CD4-positive, CD25-positive, alpha-beta regulatory T cell (primary cell): ENCODE results near the gene PDZD7. TPM values are rescaled to one million over a fixed set of nuclear protein-coding genes. Genes with fewer than 3 reads are reported as not detected.

ENCODE experiments used
- ATAC-seq, 2 donors: fragments of 150-1000 bp; cut with Tn5 transposase; one replicate each; pipeline ENCODE4 v1.10.0; 2021; ENCODE audit warnings: low read depth in 2 of 2, moderate number of reproducible peaks in 2 of 2, moderate library complexity in 1 of 2
- DNase-seq, 3 donors: peaks; one replicate each; pipeline versions ENCODE4 v3.0.0 to v3.0.0-alpha.2; 2012 to 2022; ENCODE audit warnings: mixed read lengths in 1 of 3
- H3K27ac ChIP-seq: one replicate; pipeline ENCODE4 v1.7.0; 2013; ENCODE audit warnings: mild to moderate bottlenecking, low read length; ENCODE audit not compliant: insufficient read depth, poor library complexity, severe bottlenecking
- H3K27me3 ChIP-seq: one replicate; pipeline ENCODE4 v1.7.0; 2013; ENCODE audit warnings: low read length; ENCODE audit not compliant: control insufficient read depth, insufficient read depth
- H3K36me3 ChIP-seq: one replicate; pipeline ENCODE4 v1.7.0; 2013; ENCODE audit warnings: mild to moderate bottlenecking, low read length, moderate library complexity; ENCODE audit not compliant: control insufficient read depth, insufficient read depth
- H3K4me1 ChIP-seq: 2 replicates; pipeline ENCODE4 v1.7.0; 2013; ENCODE audit warnings: mild to moderate bottlenecking, low read length; ENCODE audit not compliant: insufficient read depth, control insufficient read depth, poor library complexity, severe bottlenecking
- H3K4me3 ChIP-seq: one replicate; pipeline ENCODE4 v1.7.0; 2013; ENCODE audit warnings: low read depth, mild to moderate bottlenecking, low read length, moderate library complexity
- H3K9me3 ChIP-seq, 2 experiments: 1 replicate in 1 of 2; 2 replicates in 1 of 2; pipeline ENCODE4 v1.7.0; 2013; ENCODE audit warnings: low read length in 2 of 2, mild to moderate bottlenecking in 1 of 2, moderate library complexity in 1 of 2; ENCODE audit not compliant: control insufficient read depth in 2 of 2
- H3K27ac Mint-ChIP-seq, 3 donors: one replicate each; pipeline ENCODE4 v1.8.0; 2020 to 2022; ENCODE audit warnings: mild to moderate bottlenecking in 3 of 3, mixed read lengths in 3 of 3, moderate library complexity in 2 of 3
- H3K27me3 Mint-ChIP-seq: one replicate; pipeline ENCODE4 v1.8.0; 2022; ENCODE audit warnings: mild to moderate bottlenecking, mixed read lengths
- H3K36me3 Mint-ChIP-seq: one replicate; pipeline ENCODE4 v1.8.0; 2020; ENCODE audit warnings: mixed read lengths
- H3K4me1 Mint-ChIP-seq, 4 donors: one replicate each; pipeline ENCODE4 v1.8.0; 2020 to 2022; ENCODE audit warnings: mixed read lengths in 4 of 4, mild to moderate bottlenecking in 1 of 4
- H3K4me3 Mint-ChIP-seq, 4 donors: one replicate each; pipeline ENCODE4 v1.8.0; 2020 to 2022; ENCODE audit warnings: mild to moderate bottlenecking in 4 of 4, mixed read lengths in 4 of 4, moderate library complexity in 3 of 4
- H3K9me3 Mint-ChIP-seq, 7 donors: one replicate each; pipeline ENCODE4 v1.8.0; 2020 to 2022; ENCODE audit warnings: mixed read lengths in 7 of 7, mild to moderate bottlenecking in 3 of 7, moderate library complexity in 2 of 7
- polyA plus RNA-seq, 4 donors: library from polyadenylated mRNA; unstranded; fragments of 300-500 nt; fragmentation: Illumina TruSeq; gene quantifications; one replicate each; pipeline ENCODE4 v1.2.3, GENCODE V29; 2021
- total RNA-seq: library from RNA; stranded (reverse); gene quantifications from one replicate; pipeline ENCODE4 v1.2.3, GENCODE V29; 2022

PDZD7 gene
- total and polyA plus RNA-seq, 5 donors from 2014 or later, result 0.59 to 3.5 (median 0.78) TPM

- Mint-ChIP-seq H3K27me3 (peaks cover 4% of the 10 kb centered on the region), H3K9me3 (no peaks in the 10 kb centered on the region), H3K4me1 (peaks cover 3 to 8% (median 6%) of the 10 kb centered on the region in 4 donors), H3K36me3 (peaks cover 4% of the 10 kb centered on the region), H3K4me3 (no peak overlapping the region), H3K27ac (no peak overlapping the region)
- Histone ChIP-seq H3K36me3 (peaks cover 8% of the 10 kb centered on the region), H3K9me3 (no peaks in the 10 kb centered on the region), H3K4me3 (no peak overlapping the region), H3K4me1 (peaks cover 6% of the 10 kb centered on the region), H3K27ac (no peak overlapping the region), H3K27me3 (no peaks in the 10 kb centered on the region)
- no peak for DNase-seq
- ATAC-seq, result no peak
Observed at GRCh38 chr10:101007915-101008822, 22.8 kb downstream of the PDZD7 start.

DNA sequence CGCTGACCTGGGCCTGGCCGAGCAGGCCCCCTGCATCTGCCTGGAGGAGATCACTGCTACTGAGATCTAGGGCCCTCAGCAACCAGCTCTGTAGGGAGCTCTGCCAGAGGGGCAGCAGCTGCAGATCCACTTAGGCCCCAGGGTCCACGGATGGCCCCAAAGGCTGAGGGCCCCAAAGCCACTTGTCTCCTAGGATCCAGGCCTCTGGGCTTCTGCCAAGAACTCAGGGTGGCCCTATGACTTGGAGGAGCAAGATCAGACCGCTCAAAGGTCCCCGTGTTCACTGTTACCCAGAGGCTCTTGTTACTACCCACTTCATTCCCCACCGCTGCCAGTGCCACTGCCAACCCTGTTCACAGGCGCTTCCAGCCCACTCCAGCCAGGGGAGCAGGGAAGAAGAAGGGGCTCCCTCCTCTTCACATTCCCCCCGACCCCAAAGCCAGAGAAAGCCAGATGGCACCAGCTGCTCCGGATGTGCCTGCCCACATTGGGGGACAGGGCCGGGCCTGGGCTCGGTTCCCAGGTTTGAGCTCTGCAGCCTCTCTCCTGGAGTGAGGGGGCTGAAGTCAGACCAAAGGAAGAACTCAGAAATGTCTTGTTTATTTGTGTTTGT is 23.7 kb downstream of the PDZD7 start:
- H3K27me3 ChIP-seq, result no peaks in the 10 kb centered on the region
- H3K4me3 ChIP-seq, result no peak overlapping the region
- peaks cover 10% of the 10 kb centered on the region for H3K36me3 ChIP-seq
- Mint-ChIP-seq H3K4me3 (no peak overlapping the region), H3K27me3 (no peaks in the 10 kb centered on the region), H3K27ac (no peak overlapping the region), H3K9me3 (no peaks in the 10 kb centered on the region), H3K4me1 (no peaks in the 10 kb centered on the region), H3K36me3 (peaks cover 4% of the 10 kb centered on the region)
- no peaks in the 10 kb centered on the region for H3K4me1 ChIP-seq
- H3K9me3 ChIP-seq, result no peaks in the 10 kb centered on the region
- ATAC-seq (no peak), DNase-seq (no peak)
- no peak overlapping the region for H3K27ac ChIP-seq

- no peak for DNase-seq
- no peak overlapping the region for H3K27ac Mint-ChIP-seq
- no peak overlapping the region for H3K4me3 Mint-ChIP-seq
- H3K36me3 ChIP-seq, result peaks cover 10% of the 10 kb centered on the region
- no peaks in the 10 kb centered on the region for H3K9me3 Mint-ChIP-seq
- no peak overlapping the region for H3K4me3 ChIP-seq
- ATAC-seq, result no peak
- H3K4me1 Mint-ChIP-seq, result no peaks in the 10 kb centered on the region
- H3K9me3 ChIP-seq, result no peaks in the 10 kb centered on the region
- no peaks in the 10 kb centered on the region for H3K27me3 ChIP-seq
- H3K36me3 Mint-ChIP-seq, result peaks cover 4% of the 10 kb centered on the region
- H3K4me1 ChIP-seq, result no peaks in the 10 kb centered on the region
- H3K27ac ChIP-seq, result no peak overlapping the region
- H3K27me3 Mint-ChIP-seq, result no peaks in the 10 kb centered on the region
Observed at GRCh38 chr10:101006593-101007098, 24.3 kb downstream of the PDZD7 start.

DNA sequence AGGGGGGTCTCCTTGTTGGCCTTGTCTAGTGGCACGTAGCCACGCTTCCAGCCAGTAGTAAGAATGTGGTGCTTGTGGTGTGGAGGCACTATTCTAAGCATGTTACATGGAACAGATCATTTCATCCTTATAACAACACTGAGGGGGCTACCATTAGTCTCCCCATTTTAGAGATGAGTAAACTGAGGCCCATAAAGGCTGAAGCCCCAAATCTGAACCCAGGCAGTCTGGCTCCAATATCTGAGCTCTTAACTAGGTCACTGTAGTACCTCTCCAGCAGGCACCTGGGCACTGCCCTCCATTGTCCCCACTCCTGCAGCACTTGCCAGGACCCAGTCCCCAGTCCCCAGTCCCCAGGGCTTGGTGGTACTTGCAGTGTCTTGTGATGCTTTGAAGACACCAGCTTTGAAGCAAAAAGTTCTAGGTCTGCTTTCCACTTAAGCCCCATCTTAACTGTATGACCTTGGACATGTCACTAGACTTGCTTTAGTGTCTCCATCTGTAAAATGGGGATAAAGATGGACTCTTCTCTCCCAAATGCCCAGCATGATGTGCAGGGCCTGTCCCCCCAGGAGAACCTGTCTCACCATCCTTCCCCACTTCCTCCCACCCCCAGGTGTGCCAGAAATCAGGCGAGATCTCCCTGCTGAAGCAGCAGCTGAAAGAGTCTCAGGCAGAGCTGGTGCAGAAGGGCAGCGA is 24.9 kb downstream of the PDZD7 start:
- H3K27me3 ChIP-seq, result no peaks in the 10 kb centered on the region
- no peak overlapping the region for H3K4me3 ChIP-seq
- peak overlapping the region in 1 of 3 donors; percentile 44 for H3K27ac Mint-ChIP-seq
- no peaks in the 10 kb centered on the region for H3K4me1 ChIP-seq
- H3K36me3 ChIP-seq, result peaks cover 10% of the 10 kb centered on the region
- no peaks in the 10 kb centered on the region for H3K9me3 ChIP-seq
- H3K27me3 Mint-ChIP-seq, result peaks cover 3% of the 10 kb centered on the region
- no peak overlapping the region for H3K27ac ChIP-seq
- H3K9me3 Mint-ChIP-seq, result no peaks in the 10 kb centered on the region
- DNase-seq (no peak), ATAC-seq (no peak)
- peaks cover 0 to 4% (median 3%) of the 10 kb centered on the region in 4 donors for H3K4me1 Mint-ChIP-seq
- H3K4me3 Mint-ChIP-seq, result no peak overlapping the region
- H3K36me3 Mint-ChIP-seq, result peaks cover 4% of the 10 kb centered on the region

DNA sequence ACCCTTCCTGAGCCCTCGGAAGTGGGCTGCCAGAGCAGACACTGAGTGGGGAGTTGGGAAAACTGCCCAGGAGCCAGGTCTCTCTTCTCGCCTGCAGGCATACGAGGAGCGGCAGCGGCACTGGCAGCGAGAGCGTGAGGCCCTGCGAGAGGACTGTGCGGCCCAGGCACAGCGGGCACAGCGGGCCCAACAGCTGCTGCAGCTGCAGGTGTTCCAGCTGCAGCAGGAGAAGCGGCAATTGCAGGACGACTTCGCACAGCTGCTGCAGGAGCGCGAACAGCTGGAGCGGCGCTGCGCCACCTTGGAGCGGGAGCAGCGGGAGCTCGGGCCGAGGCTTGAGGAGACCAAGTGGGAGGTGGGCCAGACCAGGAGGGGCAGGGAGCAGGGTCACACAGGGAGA is 25.6 kb downstream of the PDZD7 start:
- no peaks in the 10 kb centered on the region for H3K9me3 ChIP-seq
- no peak overlapping the region for H3K4me3 ChIP-seq
- Mint-ChIP-seq H3K36me3 (peaks cover 4% of the 10 kb centered on the region), H3K4me3 (no peak overlapping the region), H3K27me3 (peaks cover 6% of the 10 kb centered on the region), H3K4me1 (peaks cover 0 to 9% (median 6%) of the 10 kb centered on the region in 4 donors), H3K27ac (no peak overlapping the region), H3K9me3 (no peaks in the 10 kb centered on the region)
- no peaks in the 10 kb centered on the region for H3K27me3 ChIP-seq
- H3K4me1 ChIP-seq, result peaks cover under 1% of the 10 kb centered on the region
- no peak overlapping the region for H3K27ac ChIP-seq
- ATAC-seq (no peak), DNase-seq (no peak)
- H3K36me3 ChIP-seq, result peaks cover 10% of the 10 kb centered on the region

GRCh38 chr10:101003639-101004206 is 27.2 kb downstream of the PDZD7 start:
- H3K4me3 Mint-ChIP-seq, result no peak overlapping the region
- no peak overlapping the region for H3K27ac ChIP-seq
- DNase-seq (no peak), ATAC-seq (no peak)
- peaks cover 10% of the 10 kb centered on the region for H3K36me3 ChIP-seq
- peaks cover 4% of the 10 kb centered on the region for H3K36me3 Mint-ChIP-seq
- peaks cover 6% of the 10 kb centered on the region for H3K27me3 Mint-ChIP-seq
- H3K9me3 Mint-ChIP-seq, result no peaks in the 10 kb centered on the region
- no peak overlapping the region for H3K4me3 ChIP-seq
- no peak overlapping the region for H3K27ac Mint-ChIP-seq
- no peaks in the 10 kb centered on the region for H3K27me3 ChIP-seq
- peaks cover 11% of the 10 kb centered on the region for H3K4me1 ChIP-seq
- no peaks in the 10 kb centered on the region for H3K9me3 ChIP-seq
- peaks cover 1 to 12% (median 7%) of the 10 kb centered on the region in 4 donors for H3K4me1 Mint-ChIP-seq

DNA sequence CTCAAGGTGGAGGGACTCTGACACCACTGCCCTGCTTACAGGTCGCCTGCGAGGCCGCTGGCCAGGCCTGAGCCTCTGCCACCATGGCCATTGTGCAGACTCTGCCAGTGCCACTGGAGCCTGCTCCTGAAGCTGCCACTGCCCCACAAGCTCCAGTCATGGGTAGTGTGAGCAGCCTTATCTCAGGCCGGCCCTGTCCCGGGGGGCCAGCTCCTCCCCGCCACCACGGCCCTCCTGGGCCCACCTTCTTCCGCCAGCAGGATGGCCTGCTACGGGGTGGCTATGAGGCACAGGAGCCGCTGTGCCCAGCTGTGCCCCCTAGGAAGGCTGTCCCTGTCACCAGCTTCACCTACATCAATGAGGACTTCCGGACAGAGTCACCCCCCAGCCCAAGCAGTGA is 28.5 kb downstream of the PDZD7 start:
- Histone ChIP-seq H3K4me1 (peaks cover 24% of the 10 kb centered on the region), H3K4me3 (no peak overlapping the region), H3K27ac (no peak overlapping the region), H3K27me3 (no peaks in the 10 kb centered on the region), H3K36me3 (peaks cover 10% of the 10 kb centered on the region), H3K9me3 (no peaks in the 10 kb centered on the region)
- Mint-ChIP-seq H3K27ac (no peak overlapping the region), H3K4me1 (peaks cover 5 to 20% (median 13%) of the 10 kb centered on the region in 4 donors), H3K27me3 (peaks cover 6% of the 10 kb centered on the region), H3K9me3 (no peaks in the 10 kb centered on the region), H3K4me3 (peak overlapping the region in 1 of 4 donors; percentile 12), H3K36me3 (peaks cover 4% of the 10 kb centered on the region)
- DNase-seq (no peak), ATAC-seq (no peak)
